ENCODE results near the gene MTR.

MTR gene

GRCh38 chr1:236795035-236795756, at the start of gene MTR:
Gene MTR (plus strand): TSS chr1:236795292. CDS start chr1:236795704, 412 bp downstream.
- peak; percentile 85 to 94 for DNase-seq

GRCh38 chr1:236746785-236747184, 48.3 kb upstream of the MTR start:
- no peak for DNase-seq

- no peak for DNase-seq
Observed at GRCh38 chr1:236747311-236747985, 47.6 kb upstream of the MTR start.

GRCh38 chr1:236748268-236748870, 46.7 kb upstream of the MTR start:
- DNase-seq = no peak

- DNase-seq = no peak
Observed at GRCh38 chr1:236750928-236751327, 44.2 kb upstream of the MTR start.

DNA sequence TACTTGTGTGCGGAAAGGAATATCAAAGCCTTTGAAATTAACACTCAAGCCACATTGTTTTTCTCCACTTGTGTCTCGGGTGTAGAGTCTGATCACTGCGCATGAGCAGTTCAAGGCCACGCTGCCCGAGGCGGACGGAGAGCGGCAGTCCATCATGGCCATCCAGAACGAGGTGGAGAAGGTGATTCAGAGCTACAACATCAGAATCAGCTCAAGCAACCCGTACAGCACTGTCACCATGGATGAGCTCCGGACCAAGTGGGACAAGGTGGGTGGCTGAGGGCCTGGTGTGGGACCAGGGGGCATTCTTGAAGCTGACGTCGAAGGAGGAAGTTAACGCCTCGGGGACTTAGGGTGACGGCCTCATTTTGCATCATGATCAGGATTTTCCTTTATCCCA, 43.7 kb upstream of the MTR start:
- DNase-seq = no peak

- no peak for DNase-seq
Observed at GRCh38 chr1:236751935-236752334, 43.2 kb upstream of the MTR start.

DNA sequence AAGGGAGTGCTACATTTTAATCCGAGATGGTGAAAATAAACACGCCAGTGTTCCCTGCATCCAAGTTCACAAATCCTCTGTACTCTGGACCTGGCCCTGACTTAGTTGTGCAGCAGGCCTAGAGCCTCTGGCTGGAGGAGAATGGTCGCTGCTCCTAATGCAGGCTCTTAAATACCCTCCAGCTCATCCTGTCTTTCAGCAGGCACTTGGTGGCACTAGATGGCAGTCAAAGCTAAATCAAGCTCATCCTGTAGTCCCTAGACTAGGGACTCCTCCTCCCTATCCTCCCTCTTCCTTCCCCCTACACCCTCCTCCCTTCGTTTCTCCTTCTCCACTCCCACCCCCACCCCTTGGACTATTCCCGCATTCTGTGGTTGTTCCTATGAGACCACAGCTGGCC, 41.6 kb upstream of the MTR start:
- no peak for DNase-seq

DNA sequence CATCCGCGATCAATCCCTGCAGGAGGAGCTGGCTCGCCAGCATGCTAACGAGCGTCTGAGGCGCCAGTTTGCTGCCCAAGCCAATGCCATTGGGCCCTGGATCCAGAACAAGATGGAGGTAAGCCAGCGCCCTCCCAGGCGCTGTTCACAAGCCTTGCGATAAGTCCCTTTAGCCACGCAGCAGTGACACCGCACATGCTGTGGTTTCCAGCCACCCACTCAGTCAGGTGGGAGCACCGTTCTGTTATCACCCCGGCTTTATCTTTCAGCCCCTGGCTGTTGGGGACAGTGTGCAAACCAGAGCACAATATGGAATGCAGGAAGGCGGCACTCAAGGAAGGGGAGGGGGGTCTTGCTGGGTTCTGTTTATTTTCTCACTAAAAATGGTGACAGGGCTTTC, 41.1 kb upstream of the MTR start:
- no peak for DNase-seq

DNA sequence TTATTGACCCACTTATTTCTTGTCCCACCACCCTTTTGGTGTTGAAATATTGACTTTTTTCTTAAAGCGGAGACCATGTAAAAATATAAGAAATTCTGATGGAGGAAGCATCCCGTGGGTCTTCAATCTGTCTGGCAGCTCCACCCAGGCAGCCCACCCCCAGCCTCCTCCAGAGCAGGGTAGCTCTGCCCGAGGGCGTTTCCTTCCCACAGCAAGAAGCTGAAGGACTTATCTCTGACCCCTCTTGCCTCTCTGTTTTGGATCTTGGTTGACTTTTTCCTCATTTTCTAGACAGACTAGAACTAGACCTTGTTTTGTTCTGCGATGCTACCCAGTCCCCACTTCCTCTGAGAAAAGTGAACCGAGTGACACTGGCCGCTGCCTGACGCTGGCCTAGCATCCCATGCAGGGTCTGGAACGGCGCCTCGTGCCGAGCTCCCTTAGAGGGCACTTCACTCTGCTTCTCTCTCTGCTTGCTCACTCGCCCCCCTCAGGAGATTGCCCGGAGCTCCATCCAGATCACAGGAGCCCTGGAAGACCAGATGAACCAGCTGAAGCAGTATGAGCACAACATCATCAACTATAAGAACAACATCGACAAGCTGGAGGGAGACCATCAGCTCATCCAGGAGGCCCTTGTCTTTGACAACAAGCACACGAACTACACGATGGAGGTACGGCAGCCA, 40.4 kb upstream of the MTR start:
- DNase-seq = no peak

DNA sequence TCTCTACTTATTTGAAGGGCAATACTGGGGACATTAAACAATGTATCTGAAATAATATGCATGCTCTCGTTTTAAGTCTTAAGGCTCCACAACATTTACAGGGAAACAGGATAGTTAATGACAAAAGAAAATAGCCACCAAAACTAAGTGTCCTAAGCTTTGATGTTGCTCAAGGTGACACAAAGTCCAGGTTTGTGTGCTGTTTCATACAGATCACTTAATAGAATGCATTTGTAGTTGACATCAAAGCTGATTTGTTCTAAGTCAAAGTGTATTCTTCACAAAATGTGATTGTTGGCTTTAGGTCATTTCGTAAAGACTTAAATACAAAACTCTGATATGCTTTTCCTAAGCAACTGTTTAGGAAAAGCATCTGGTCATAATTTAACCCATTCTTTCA, 37.5 kb upstream of the MTR start:
- no peak for DNase-seq

GRCh38 chr1:236759252-236759859, 35.7 kb upstream of the MTR start:
- DNase-seq = peak in 1 of 2 donors; percentile 12

DNA sequence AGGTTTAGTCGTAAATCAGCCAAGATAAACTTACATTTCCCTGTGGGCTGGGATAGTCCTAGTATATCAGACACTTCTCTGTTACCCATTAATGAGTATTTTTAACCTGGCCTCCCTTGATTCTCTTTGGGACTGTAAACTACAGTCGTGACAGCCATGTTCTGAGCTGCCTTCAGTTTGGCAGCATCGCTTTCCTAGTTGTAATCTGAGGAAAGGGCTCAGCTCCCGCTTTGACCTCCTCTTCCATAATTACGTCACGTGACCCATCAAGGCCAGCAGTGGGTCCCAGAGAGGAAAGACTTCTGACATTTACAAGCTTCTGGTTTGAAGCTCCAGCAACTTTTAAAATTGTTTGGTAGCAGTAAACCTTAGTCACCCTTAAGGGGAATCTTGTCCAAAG, 34.6 kb upstream of the MTR start:
- DNase-seq = no peak

GRCh38 chr1:236760986-236761385, 34.1 kb upstream of the MTR start:
- DNase-seq = no peak

- no peak for DNase-seq
Observed at GRCh38 chr1:236761397-236762132, 33.5 kb upstream of the MTR start.

- no peak for DNase-seq
Observed at GRCh38 chr1:236762410-236762809, 32.7 kb upstream of the MTR start.

DNA sequence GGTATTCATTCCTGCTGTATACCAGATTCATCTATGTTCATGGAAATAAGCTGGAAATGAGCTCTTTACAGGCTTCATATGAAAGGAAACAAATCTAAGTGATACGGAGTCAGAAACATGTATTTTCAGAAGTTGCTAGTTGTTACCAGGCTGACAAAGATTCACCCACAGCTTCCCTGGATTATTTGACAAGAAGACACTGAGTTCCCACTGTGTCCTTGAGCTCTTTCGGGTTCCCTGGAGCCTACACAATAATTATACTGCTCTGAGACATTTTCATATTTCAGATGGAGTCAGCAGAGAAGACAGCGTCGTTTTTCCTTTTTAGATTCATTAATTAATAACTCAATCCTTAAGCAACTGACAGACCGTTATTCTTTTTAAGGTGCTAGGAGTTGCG, 29.3 kb upstream of the MTR start:
- DNase-seq = no peak

GRCh38 chr1:236766506-236766905, 28.6 kb upstream of the MTR start:
- DNase-seq = no peak

- no peak for DNase-seq
Observed at GRCh38 chr1:236767276-236767675, 27.8 kb upstream of the MTR start.

- DNase-seq = no peak
Observed at GRCh38 chr1:236768601-236769000, 26.5 kb upstream of the MTR start.

- DNase-seq = no peak
Observed at GRCh38 chr1:236773919-236774318, 21.2 kb upstream of the MTR start.

DNA sequence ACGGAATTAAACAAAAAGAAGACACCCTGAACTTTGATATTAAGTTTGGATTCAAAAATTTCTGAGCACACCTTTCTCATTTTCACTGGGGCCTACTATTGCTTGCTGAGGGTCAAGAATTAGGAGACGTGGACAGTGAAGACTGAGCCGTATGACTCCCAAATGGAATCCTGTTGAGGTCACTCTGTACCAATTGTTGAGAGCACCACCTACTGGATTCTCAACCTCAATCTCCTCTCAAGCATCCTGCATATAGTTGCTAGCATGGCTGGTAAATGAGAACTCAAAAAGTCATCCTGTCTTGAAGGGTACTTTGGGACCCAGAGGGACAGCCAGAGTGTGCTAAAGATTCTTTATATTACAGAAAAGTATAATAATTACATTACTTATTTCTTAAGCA, 20.2 kb upstream of the MTR start:
- no peak for DNase-seq

DNA sequence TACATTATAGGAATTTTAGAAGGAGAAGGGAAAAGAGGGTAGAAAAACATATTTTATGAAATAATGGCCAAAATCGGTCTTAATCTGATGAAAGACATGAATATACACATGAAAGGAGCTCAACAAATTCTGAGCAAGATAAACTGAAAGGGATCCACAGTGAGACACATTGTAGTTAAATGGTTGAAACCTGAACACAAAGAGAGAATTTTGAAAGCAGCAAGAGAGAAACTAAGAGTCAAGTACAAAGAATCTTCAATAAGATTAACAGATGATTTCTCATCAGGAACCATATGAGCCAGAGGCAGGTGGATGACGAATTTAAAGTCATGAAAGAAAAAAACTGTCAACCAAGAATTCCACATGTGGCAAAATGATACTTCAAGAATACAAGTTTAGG, 15.8 kb upstream of the MTR start:
- DNase-seq = no peak

All from stimulated activated CD4-positive, alpha-beta T cell treated with anti-CD3 and anti-CD28 coated beads, Interleukin-2, amount 100 ng/mL, for 48 hours (primary cell).